HEK293 (cell line): ENCODE data around the gene MYOM3.

Source experiments
- REST ChIP-seq: fragments of 450-650 bp; formaldehyde crosslinking; IDR thresholded peaks from 2 replicates; pipeline ENCODE4 v1.5.1; 2016; ENCODE audit warnings: missing biosample characterization, missing genetic modification characterization
- ZNF514 ChIP-seq: fragments of 450-650 bp; formaldehyde crosslinking; IDR thresholded peaks from 2 replicates; pipeline ENCODE4 v1.5.1; 2016; ENCODE audit warnings: missing biosample characterization, missing genetic modification characterization
- ZNF664 ChIP-seq: fragments of 450-650 bp; formaldehyde crosslinking; IDR thresholded peaks from 2 replicates; pipeline ENCODE4 v1.5.1; 2016; ENCODE audit warnings: missing biosample characterization, missing genetic modification characterization
- TF ChIP-seq, protein P1 (sequence below): fragments of 450-650 bp; formaldehyde crosslinking; IDR thresholded peaks from 2 replicates; pipeline ENCODE4 v1.5.1; 2016; ENCODE audit warnings: missing biosample characterization, missing genetic modification characterization

- TF ChIP-seq REST (tag by site-specific recombination) (no peak), ZNF514 (no peak), ZNF664 (no peak)
- TF ChIP-seq, protein P1, sequence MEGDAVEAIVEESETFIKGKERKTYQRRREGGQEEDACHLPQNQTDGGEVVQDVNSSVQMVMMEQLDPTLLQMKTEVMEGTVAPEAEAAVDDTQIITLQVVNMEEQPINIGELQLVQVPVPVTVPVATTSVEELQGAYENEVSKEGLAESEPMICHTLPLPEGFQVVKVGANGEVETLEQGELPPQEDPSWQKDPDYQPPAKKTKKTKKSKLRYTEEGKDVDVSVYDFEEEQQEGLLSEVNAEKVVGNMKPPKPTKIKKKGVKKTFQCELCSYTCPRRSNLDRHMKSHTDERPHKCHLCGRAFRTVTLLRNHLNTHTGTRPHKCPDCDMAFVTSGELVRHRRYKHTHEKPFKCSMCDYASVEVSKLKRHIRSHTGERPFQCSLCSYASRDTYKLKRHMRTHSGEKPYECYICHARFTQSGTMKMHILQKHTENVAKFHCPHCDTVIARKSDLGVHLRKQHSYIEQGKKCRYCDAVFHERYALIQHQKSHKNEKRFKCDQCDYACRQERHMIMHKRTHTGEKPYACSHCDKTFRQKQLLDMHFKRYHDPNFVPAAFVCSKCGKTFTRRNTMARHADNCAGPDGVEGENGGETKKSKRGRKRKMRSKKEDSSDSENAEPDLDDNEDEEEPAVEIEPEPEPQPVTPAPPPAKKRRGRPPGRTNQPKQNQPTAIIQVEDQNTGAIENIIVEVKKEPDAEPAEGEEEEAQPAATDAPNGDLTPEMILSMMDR (tag by site-specific recombination): 0 out of 2 replicates have a peak, but pooled peaks have one; percentile 14
These were observed 36.9 kb downstream of the MYOM3 start for GRCh38 chr1:24074817-24075589.
